HG03432 (cell line): ENCODE measurements around the gene AP3S1.
"Not testable (repeated sequence)": the region's sequence is repeated elsewhere in the genome, so short reads cannot be mapped to it uniquely, and the experiment has no call there.

Source experiments
- ATAC-seq: cut with Tn5 transposase; IDR thresholded peaks from one replicate; pipeline ENCODE4 v1.9.1; 2021; ENCODE audit warnings: mild to moderate bottlenecking, moderate library complexity; ENCODE audit not compliant: unreplicated experiment

AP3S1 gene

GRCh38 chr5:115824983-115825382, 16.8 kb upstream of the AP3S1 start:
- ATAC-seq = not testable (repeated sequence)

DNA sequence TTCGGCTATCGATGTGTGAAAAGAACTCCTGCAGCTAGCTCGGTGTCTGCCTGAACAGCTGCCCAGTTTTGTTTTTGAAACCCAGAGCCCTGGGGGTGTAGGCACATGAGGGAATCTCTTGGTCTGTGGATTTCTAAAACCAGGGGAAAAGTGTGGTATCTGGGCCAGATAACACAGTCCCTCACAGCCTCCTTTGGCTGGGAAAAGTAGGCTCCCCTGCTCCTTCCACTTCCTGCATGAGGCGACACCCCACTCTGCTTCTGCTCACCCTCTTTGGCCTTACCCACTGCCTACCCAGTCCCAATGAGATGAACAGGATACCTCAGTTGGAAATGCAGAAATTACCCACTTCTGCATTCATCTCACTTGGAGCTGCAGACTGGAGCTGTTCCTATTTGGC, 15.8 kb upstream of the AP3S1 start:
- no peak for ATAC-seq

DNA sequence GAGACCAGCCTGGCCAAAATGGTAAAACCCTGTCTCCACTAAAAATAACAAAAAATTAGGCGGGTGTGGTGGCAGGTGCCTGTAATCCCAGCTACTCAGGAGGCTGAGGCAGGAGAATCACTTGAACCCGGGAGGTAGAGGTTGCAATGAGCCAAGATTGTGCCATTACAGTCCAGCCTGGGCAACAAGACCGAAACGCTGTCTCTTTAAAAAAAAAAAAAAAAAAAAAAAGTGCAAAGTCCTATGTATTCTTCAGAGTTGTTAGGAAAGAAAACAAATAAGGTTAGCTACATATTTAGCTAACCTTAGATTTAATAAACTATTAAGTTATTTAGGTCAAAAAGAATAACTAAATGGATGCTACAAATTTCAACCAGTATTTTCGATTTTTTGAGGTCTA, 11.8 kb upstream of the AP3S1 start:
- no peak for ATAC-seq

DNA sequence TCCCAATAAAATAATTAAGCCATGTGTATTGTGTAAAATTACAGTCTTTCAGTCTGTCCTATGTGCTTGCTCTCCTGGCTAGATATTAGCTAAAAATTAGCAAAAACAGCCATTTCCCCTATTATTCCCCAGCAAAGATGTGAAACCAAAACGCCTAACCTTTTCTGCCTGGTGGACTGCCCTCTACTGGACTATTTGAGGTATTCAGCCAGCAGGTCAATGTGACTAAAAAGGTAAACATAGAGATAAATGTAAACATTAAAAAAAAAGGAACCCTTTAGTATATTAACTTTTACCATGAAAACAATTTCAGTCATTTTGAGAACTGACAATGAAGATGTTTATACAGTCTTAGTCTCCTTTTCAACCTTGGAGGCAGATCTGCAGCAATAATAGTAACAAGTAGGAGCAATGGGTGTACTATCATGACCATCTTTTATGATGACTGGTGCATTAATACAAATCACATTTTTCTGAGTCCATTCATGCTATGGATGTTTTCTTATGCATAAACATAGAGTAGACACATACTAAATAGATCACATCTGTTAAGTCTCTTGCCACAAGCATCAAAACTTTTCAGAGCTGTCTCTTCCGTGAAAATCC, 10.5 kb upstream of the AP3S1 start:
- peak; percentile 78 for ATAC-seq

DNA sequence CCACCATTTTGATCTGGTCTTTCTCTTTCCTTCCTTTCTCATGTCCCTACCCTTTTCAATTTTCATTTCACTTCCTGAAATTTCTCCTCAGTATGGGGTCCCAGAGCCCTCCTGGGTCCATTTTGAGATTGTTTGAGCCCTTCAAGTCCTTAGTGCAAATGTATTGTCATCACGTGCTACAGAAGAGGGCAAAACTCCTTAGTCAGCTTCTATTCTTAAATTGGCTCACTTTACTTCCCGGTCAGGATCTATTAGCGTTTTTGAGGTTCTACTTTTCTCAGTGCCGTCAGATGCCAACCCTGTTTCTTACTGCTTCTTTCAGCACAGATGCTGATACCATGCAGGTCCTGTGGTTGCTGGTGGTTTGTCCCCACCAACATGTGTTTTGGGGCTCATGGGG, 6.3 kb upstream of the AP3S1 start:
- ATAC-seq = no peak

DNA sequence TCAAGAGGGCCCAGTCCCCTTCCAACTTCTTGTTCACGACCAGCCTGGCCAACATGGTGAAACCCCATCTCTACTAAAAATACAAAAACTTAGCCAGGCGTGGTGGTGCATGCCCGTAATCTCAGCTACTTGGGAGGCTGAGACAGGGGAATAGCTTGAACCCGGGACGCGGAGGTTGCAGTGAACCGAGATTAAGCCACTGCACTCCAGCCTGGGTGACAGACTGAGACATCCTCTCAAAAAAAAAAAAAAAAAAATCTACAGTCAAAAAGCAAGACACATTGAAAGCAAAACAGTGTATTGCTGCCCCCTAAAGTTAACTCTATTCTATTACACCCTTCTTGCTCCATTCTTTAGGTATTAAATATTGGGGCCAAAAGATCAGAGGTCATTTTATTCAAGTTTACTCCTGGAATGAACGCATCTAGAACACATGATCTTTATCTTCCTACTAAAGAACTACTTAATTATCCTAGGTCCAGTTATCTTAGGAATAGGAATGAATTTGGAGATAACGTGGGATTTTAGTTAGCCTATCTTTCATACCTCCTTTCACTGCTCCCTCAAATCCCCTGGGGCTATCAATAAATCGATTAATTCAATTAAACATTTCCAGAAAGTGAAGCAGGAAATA, 2.7 kb upstream of the AP3S1 start:
- peak; percentile 7 for ATAC-seq

GRCh38 chr5:115840873-115841272, 862 bp upstream of the AP3S1 start:
- ATAC-seq = no peak

DNA sequence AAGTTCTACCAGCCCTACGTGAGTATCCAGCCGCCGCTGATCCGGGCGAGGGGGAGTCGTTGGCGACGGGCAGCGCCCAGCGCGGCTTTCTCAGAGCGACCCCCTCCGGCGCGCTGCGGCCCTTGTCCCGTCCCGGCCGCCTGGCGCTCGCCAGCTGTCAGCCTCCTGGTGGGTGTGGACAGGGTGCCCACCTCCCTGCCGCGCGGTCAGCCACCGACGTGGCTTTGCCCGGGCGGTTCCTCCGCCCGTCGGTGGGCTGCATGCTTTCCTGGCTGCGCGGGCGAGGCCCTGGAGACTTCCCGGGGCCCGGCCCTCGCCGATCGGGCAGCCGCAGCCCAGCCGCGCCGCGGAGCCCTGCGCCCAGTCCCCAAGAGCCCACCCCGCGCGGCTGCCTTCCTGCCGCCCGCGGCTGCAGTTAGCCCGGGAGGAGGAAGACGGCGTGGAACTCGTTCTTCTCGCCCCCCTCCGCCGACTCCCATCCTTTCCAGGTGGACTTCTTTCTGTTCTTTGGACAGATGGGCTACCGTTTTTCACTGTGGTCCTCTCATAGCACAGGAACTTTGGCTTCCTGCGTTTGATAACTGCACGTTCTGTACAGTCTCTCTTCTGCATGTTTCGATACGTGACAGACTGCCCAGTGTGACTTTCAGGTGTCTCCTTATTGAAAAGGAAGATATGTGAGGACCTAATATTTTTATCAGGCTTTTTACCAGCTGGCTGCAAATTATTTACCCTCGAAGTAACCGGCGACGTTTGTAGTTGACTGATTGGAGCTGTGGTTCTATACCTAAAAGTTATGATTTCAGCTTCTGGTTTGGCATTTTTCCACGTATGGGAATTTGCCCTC, 577 bp downstream of the AP3S1 start:
- ATAC-seq = peak; percentile 34

GRCh38 chr5:115842952-115843351, 1.2 kb downstream of the AP3S1 start:
- no peak for ATAC-seq

DNA sequence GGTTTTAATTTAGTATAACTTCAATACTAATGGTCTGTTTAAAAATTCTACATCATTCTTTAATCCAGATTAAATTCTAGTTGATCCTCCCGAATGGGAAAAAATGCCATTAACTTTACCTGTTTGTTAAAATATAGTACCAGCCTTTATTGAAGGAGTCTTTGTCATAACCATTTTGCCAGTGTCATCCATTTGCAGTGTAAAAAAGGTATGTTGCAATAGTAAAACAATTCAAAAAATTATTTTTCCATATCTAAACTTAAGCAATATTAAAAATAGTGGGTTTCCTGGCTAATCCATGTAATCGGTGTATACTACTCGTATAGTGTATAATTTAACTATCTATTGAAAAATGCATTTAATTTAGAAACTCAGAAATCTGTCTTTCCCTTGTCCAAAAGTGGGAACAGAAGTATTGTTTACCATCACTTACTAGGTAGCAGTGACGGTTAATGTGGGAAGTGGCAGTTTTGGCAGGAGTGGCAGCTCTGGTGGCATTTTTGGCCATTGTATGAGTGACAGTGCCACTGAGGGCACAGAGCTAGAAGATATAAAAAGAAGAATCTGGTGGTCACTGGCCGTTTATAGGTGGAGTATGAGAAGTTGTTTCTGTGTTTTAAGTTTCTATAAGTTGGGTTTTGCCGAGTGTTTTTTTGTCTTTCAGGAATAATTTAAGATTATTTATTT, 1.9 kb downstream of the AP3S1 start:
- no peak for ATAC-seq

DNA sequence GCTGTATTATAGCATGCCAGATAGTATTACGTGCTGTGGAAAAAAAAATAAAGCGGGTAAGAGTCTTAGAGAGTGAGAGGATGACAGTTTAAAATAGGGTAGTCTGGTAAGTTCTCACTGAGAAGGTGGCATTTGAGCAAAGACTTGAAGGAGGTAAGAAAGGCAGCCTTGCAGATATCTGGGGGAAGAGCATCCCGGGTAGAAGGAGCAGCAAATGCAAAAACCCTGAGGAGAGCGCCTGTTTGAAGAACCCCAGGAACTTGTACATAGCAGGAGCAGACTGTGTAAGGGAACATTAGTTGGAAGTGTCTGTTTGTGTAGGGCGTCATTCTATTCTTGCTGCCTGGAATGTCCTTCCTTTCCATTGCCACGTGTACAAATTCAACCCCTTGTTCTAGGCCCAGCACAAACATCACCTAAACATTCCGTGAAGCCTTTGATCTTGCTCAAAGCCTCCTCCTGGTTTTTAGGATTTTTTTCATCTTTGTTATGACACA, 2.6 kb downstream of the AP3S1 start:
- ATAC-seq = no peak

GRCh38 chr5:115847290-115847689, 5.6 kb downstream of the AP3S1 start:
- ATAC-seq = no peak

DNA sequence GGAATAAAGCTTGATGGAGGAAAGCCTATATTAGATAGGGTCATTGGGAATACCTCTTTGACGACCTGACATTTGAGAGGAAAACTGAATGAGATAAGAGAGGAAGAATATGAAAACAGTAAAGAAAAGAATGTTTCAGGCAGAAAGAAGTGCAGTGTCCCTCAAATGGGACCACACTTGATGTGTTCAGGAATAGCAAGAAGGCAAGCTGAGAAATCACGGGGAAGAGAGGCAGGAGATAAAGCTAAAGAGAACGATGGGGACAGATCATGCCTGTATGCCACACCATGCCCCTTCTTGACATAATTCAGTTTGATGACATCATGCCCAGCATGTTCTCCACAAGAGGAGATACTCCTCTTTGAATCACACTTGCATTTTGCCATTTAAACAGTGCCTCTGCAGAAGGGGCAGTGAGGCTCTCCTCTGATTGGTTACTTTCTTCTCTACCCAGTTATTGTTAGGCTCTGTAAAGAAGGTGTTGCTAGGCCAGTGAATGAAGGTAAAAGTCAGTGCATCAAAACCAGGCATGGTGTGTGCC, 7.6 kb downstream of the AP3S1 start:
- no peak for ATAC-seq

DNA sequence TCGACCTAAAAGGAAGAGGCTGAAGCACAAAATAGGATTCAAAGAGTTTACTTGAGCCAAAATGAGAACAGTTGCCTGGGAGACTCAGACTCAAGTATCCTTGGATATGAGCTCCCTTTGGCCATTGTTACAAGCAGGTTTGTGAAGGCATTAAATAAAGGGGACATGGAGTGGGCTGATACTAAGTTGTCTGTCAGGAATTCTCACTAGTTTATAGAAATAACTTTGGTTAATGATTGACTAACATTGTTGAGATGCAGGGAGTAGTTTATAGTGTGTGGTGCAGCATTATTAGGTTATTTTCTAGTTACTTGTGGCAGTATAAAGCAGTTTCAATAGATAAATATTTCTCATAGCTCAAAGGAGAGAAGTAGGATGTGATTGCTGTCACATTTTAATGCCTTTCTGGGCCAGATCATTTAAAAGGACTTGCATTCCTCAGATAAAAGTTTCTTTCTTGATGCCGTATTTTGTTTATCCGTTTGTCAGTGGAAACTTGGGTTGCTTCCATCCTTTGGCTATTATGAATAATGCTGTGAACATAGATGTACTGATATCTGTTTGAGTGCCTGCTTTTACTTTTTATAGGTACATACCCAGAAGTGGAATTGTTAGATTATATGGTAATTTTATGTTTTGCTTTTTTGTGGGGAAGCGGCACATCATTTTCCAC, 9.1 kb downstream of the AP3S1 start:
- no peak for ATAC-seq

GRCh38 chr5:115854139-115854538, 12.4 kb downstream of the AP3S1 start:
- no peak for ATAC-seq

- ATAC-seq = no peak
These were observed 14.2 kb downstream of the AP3S1 start for GRCh38 chr5:115855959-115856358.

GRCh38 chr5:115857057-115857479, 15.3 kb downstream of the AP3S1 start:
- no peak for ATAC-seq

GRCh38 chr5:115857626-115858349, 16.1 kb downstream of the AP3S1 start:
- no peak for ATAC-seq

- ATAC-seq = no peak
These were observed 16.7 kb downstream of the AP3S1 start for GRCh38 chr5:115858396-115858795.

DNA sequence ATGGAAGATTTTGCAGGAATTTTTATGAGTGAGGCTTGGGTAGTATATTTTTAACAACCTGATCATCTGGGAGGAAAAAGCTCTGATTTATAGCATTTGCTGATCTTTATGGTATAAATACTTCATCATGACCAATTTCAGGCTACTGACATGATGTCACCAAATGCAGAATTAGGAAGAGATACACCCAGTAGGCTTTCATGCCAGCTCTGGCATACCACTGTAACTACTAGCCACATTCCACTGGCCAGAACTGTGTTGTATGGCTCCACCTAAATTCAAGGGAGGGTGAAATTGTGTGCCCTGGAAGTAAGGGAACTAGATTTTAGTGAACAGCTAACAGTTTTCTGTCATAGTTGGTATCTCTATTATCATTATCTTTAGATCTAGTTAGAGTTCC, 17.6 kb downstream of the AP3S1 start:
- no peak for ATAC-seq
